GM20000 (cell line): ENCODE data around the gene LNP1.
"Not testable (repeated sequence)": the region's sequence is repeated elsewhere in the genome, so short reads cannot be mapped to it uniquely, and the experiment has no call there.

ENCODE experiments used
- DNase-seq: peaks from one replicate; pipeline ENCODE4 v3.0.0; 2012; ENCODE audit warnings: low spot score
- TF ChIP-seq, protein P1 (sequence below): IDR thresholded peaks from 2 replicates; pipeline ENCODE4 v1.5.1; 2012; ENCODE audit warnings: mild to moderate bottlenecking, control low read depth; ENCODE audit errors: extremely low read depth, missing control alignments

The LNP1 gene

GRCh38 chr3:100400780-100401673 lies at the start of gene LNP1, which contains the start of gene TOMM70:
LNP1 (plus strand) TSS chr3:100401539; CDS start chr3:100429730, 28,191 bp downstream.
TOMM70 (minus strand) TSS chr3:100401089; CDS start chr3:100400949, 140 bp downstream.
- DNase-seq, result peak; percentile 93
- TF ChIP-seq, protein P1, sequence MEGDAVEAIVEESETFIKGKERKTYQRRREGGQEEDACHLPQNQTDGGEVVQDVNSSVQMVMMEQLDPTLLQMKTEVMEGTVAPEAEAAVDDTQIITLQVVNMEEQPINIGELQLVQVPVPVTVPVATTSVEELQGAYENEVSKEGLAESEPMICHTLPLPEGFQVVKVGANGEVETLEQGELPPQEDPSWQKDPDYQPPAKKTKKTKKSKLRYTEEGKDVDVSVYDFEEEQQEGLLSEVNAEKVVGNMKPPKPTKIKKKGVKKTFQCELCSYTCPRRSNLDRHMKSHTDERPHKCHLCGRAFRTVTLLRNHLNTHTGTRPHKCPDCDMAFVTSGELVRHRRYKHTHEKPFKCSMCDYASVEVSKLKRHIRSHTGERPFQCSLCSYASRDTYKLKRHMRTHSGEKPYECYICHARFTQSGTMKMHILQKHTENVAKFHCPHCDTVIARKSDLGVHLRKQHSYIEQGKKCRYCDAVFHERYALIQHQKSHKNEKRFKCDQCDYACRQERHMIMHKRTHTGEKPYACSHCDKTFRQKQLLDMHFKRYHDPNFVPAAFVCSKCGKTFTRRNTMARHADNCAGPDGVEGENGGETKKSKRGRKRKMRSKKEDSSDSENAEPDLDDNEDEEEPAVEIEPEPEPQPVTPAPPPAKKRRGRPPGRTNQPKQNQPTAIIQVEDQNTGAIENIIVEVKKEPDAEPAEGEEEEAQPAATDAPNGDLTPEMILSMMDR, result no peak

- DNase-seq, result not testable (repeated sequence)
These were observed 49.6 kb upstream of the LNP1 start for GRCh38 chr3:100351770-100352169.

- TF ChIP-seq, protein P1, result no peak
- DNase-seq, result no peak
These were observed 48.8 kb upstream of the LNP1 start for GRCh38 chr3:100352296-100353231.

GRCh38 chr3:100354850-100355249 lies 46.5 kb upstream of the LNP1 start:
- TF ChIP-seq, protein P1, result no peak
- DNase-seq, result no peak

DNA sequence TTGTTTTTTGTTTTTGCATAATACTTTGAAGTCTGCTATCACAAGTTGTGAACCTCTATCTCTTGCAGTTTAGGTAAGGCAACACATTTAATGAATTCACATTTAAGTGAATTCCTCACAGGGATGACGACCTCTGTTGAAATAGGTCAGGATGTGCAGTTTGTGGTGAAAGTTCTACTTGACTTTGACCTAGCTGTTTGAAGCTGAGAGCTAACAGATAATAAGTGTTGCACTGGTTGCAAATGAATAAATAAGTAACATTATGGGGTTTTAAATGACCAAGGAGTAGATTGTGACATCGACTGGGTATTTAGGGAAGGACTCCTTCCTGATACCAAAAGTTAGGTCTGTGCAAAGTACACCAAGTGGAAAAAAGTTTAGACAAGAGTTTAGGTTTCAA lies 42.9 kb upstream of the LNP1 start:
- no peak for DNase-seq
- TF ChIP-seq, protein P1, result no peak

GRCh38 chr3:100359035-100359434 lies 42.3 kb upstream of the LNP1 start:
- TF ChIP-seq, protein P1, result no peak
- no peak for DNase-seq

- TF ChIP-seq, protein P1, result no peak
These were observed 40.4 kb upstream of the LNP1 start for GRCh38 chr3:100360757-100361496.

More at GRCh38 chr3:100360757-100361496, 40.4 kb upstream of the LNP1 start:
- DNase-seq, result no peak
